HL-60 (cell line): Measurements from ENCODE around the gene DXO.
A peak's percentile ranks its signal among the peaks of the same experiment; 100 is the strongest.
"Not testable (repeated sequence)": the region's sequence is repeated elsewhere in the genome, so short reads cannot be mapped to it uniquely, and the experiment has no call there.

Experiments
- DNase-seq, 2 experiments: peaks; one replicate each; pipeline ENCODE4 v3.0.0-alpha.2; 2010 to 2020; ENCODE audit warnings: low read depth in 1 of 2, low spot score in 1 of 2
- H3K27ac ChIP-seq: fragments of 250-450 bp; sonication (Bioruptor Pico); replicated peaks from 2 replicates; pipeline ENCODE4 v1.5.1; 2020; ENCODE audit warnings: mild to moderate bottlenecking, moderate library complexity
- H3K27me3 ChIP-seq: fragments of 250-450 bp; sonication (Bioruptor Pico); 2 replicates; pipeline ENCODE4 v1.5.1; 2021; ENCODE audit warnings: mild to moderate bottlenecking, moderate library complexity; ENCODE audit not compliant: insufficient read depth, poor library complexity, severe bottlenecking
- H3K4me3 ChIP-seq: replicated peaks from 2 replicates; pipeline ENCODE4 v1.5.1; 2011; ENCODE audit warnings: mild to moderate bottlenecking, control low read depth, low read length; ENCODE audit not compliant: insufficient read depth
- CTCF ChIP-seq: IDR thresholded peaks from one replicate; pipeline ENCODE4 v1.5.1; 2011; ENCODE audit warnings: low read length, control low read depth, inconsistent platforms; ENCODE audit not compliant: insufficient read depth
- GABPA ChIP-seq: IDR thresholded peaks from 2 replicates; pipeline ENCODE4 v1.6.1; 2012; ENCODE audit warnings: low read depth
- POLR2AphosphoS5 ChIP-seq: IDR thresholded peaks from 2 replicates; pipeline ENCODE4 v1.6.1; 2012; ENCODE audit warnings: low read depth
- REST ChIP-seq: IDR thresholded peaks from 2 replicates; pipeline ENCODE4 v1.6.1; 2012; ENCODE audit warnings: low read depth; ENCODE audit not compliant: insufficient replicate concordance
- SPI1 ChIP-seq: IDR thresholded peaks from 2 replicates; pipeline ENCODE4 v1.6.1; 2012; ENCODE audit warnings: low read depth, mild to moderate bottlenecking, borderline replicate concordance

The DXO gene

GRCh38 chr6:31978831-31979230 lies 6.9 kb upstream of the DXO start:
- H3K27me3 ChIP-seq, result no peaks in the 10 kb centered on the region
- no peak for DNase-seq
- H3K27ac ChIP-seq, result no peak overlapping the region
- TF ChIP-seq CTCF (no peak), SPI1 (no peak), REST (no peak), GABPA (no peak), POLR2AphosphoS5 (no peak)
- no peak overlapping the region for H3K4me3 ChIP-seq

GRCh38 chr6:31977816-31978431 lies 6.0 kb upstream of the DXO start:
- no peak for DNase-seq
- no peak overlapping the region for H3K27ac ChIP-seq
- no peak for TF ChIP-seq GABPA
- TF ChIP-seq REST, result no peak
- no peak for TF ChIP-seq POLR2AphosphoS5
- no peak for TF ChIP-seq CTCF
- TF ChIP-seq SPI1, result no peak

GRCh38 chr6:31976065-31976464 lies 4.1 kb upstream of the DXO start:
- H3K27me3 ChIP-seq, H3K4me3 ChIP-seq, H3K27ac ChIP-seq, DNase-seq: not testable (repeated sequence)

More at GRCh38 chr6:31977816-31978431, 6.0 kb upstream of the DXO start:
- no peak overlapping the region for H3K4me3 ChIP-seq
- no peaks in the 10 kb centered on the region for H3K27me3 ChIP-seq

GRCh38 chr6:31972709-31973350 lies 892 bp upstream of the DXO start:
- TF ChIP-seq REST (no peak), CTCF (no peak), GABPA (no peak), POLR2AphosphoS5 (no peak), SPI1 (no peak)

More at GRCh38 chr6:31972709-31973350, 892 bp upstream of the DXO start:
- Histone ChIP-seq H3K27ac (peak overlapping the region; percentile 93), H3K4me3 (peak overlapping the region; percentile 82), H3K27me3 (no peaks in the 10 kb centered on the region)
- no peak for DNase-seq
